ENCODE data around the gene MLLT1.

DNA sequence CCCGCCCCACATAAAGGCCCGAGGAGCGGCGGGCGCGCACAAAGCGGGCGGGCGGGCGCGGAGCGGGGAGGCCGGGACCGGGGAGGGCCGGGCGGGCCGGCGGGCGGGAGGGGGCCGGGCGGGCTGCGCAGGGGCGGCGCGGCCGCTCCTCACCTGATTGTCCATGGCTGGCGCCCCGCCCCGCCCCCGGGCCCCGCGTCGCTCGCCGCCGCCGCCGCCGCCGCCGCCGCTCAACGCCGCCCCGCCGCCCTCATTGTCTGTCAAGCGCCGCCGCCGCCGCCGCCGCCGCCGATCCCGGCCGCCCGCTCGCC is 200 bp downstream of the MLLT1 start:
- TF ChIP-seq, protein P1, sequence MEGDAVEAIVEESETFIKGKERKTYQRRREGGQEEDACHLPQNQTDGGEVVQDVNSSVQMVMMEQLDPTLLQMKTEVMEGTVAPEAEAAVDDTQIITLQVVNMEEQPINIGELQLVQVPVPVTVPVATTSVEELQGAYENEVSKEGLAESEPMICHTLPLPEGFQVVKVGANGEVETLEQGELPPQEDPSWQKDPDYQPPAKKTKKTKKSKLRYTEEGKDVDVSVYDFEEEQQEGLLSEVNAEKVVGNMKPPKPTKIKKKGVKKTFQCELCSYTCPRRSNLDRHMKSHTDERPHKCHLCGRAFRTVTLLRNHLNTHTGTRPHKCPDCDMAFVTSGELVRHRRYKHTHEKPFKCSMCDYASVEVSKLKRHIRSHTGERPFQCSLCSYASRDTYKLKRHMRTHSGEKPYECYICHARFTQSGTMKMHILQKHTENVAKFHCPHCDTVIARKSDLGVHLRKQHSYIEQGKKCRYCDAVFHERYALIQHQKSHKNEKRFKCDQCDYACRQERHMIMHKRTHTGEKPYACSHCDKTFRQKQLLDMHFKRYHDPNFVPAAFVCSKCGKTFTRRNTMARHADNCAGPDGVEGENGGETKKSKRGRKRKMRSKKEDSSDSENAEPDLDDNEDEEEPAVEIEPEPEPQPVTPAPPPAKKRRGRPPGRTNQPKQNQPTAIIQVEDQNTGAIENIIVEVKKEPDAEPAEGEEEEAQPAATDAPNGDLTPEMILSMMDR (conservative IDR thresholded peaks at IDR 0.05; ENCODE audit: low read depth, low read length), result no peak
- TF ChIP-seq EZH2phosphoT487 (IDR thresholded peaks at IDR 0.05; ENCODE audit: borderline replicate concordance, low read length), result no peak

All from PC-3 (cell line).